HL-60 (cell line): Measurements from ENCODE around the gene OR2S2.

Experiments used
- DNase-seq, 2 experiments: peaks; one replicate each; pipeline ENCODE4 v3.0.0-alpha.2; 2010 to 2020; ENCODE audit warnings: low read depth in 1 of 2, low spot score in 1 of 2
- H3K27ac ChIP-seq: fragments of 250-450 bp; sonication (Bioruptor Pico); replicated peaks from 2 replicates; pipeline ENCODE4 v1.5.1; 2020; ENCODE audit warnings: mild to moderate bottlenecking, moderate library complexity
- H3K27me3 ChIP-seq: fragments of 250-450 bp; sonication (Bioruptor Pico); 2 replicates; pipeline ENCODE4 v1.5.1; 2021; ENCODE audit warnings: mild to moderate bottlenecking, moderate library complexity; ENCODE audit not compliant: insufficient read depth, poor library complexity, severe bottlenecking
- H3K4me3 ChIP-seq: replicated peaks from 2 replicates; pipeline ENCODE4 v1.5.1; 2011; ENCODE audit warnings: mild to moderate bottlenecking, control low read depth, low read length; ENCODE audit not compliant: insufficient read depth
- GABPA ChIP-seq: IDR thresholded peaks from 2 replicates; pipeline ENCODE4 v1.6.1; 2012; ENCODE audit warnings: low read depth
- POLR2AphosphoS5 ChIP-seq: IDR thresholded peaks from 2 replicates; pipeline ENCODE4 v1.6.1; 2012; ENCODE audit warnings: low read depth
- SPI1 ChIP-seq: IDR thresholded peaks from 2 replicates; pipeline ENCODE4 v1.6.1; 2012; ENCODE audit warnings: low read depth, mild to moderate bottlenecking, borderline replicate concordance
- TF ChIP-seq, protein P1 (sequence below): IDR thresholded peaks from one replicate; pipeline ENCODE4 v1.5.1; 2011; ENCODE audit warnings: low read length, control low read depth, inconsistent platforms; ENCODE audit not compliant: insufficient read depth
- TF ChIP-seq, protein P2 (sequence below): IDR thresholded peaks from 2 replicates; pipeline ENCODE4 v1.6.1; 2012; ENCODE audit warnings: low read depth; ENCODE audit not compliant: insufficient replicate concordance

Gene OR2S2

DNA sequence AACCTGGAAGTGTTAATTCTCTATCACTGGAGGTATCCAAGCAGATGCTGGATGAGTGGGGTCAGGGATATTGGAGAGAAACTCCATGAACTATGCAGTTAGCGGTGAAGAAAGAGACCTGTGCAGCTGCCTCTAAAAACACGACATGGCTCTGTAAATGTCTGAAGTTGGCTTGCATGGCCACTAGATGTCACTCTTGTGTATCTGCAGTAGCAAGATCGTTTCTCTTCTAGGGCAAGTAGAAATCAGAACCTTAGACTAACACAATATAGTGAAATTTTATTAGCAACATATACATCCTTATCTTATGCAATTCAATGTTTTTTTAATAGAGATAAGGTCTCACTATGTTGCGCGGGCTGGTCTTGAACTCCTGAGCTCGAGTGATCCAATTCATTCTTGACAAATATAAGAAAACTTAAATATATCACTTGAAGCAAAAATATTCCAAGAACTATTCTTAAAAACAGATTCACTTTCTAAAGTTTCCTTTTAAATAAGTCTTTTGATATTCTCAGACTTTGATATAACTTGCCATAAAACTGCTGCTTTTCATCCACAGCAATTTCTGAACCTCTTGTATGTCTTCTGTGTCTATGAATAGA, 2.9 kb downstream of the OR2S2 start:
- H3K27ac ChIP-seq, result no peak overlapping the region
- DNase-seq, result peak; percentile 21 to 48
- TF ChIP-seq SPI1, result no peak
- TF ChIP-seq, protein P1, sequence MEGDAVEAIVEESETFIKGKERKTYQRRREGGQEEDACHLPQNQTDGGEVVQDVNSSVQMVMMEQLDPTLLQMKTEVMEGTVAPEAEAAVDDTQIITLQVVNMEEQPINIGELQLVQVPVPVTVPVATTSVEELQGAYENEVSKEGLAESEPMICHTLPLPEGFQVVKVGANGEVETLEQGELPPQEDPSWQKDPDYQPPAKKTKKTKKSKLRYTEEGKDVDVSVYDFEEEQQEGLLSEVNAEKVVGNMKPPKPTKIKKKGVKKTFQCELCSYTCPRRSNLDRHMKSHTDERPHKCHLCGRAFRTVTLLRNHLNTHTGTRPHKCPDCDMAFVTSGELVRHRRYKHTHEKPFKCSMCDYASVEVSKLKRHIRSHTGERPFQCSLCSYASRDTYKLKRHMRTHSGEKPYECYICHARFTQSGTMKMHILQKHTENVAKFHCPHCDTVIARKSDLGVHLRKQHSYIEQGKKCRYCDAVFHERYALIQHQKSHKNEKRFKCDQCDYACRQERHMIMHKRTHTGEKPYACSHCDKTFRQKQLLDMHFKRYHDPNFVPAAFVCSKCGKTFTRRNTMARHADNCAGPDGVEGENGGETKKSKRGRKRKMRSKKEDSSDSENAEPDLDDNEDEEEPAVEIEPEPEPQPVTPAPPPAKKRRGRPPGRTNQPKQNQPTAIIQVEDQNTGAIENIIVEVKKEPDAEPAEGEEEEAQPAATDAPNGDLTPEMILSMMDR, result peak; percentile 70
- TF ChIP-seq, protein P2, sequence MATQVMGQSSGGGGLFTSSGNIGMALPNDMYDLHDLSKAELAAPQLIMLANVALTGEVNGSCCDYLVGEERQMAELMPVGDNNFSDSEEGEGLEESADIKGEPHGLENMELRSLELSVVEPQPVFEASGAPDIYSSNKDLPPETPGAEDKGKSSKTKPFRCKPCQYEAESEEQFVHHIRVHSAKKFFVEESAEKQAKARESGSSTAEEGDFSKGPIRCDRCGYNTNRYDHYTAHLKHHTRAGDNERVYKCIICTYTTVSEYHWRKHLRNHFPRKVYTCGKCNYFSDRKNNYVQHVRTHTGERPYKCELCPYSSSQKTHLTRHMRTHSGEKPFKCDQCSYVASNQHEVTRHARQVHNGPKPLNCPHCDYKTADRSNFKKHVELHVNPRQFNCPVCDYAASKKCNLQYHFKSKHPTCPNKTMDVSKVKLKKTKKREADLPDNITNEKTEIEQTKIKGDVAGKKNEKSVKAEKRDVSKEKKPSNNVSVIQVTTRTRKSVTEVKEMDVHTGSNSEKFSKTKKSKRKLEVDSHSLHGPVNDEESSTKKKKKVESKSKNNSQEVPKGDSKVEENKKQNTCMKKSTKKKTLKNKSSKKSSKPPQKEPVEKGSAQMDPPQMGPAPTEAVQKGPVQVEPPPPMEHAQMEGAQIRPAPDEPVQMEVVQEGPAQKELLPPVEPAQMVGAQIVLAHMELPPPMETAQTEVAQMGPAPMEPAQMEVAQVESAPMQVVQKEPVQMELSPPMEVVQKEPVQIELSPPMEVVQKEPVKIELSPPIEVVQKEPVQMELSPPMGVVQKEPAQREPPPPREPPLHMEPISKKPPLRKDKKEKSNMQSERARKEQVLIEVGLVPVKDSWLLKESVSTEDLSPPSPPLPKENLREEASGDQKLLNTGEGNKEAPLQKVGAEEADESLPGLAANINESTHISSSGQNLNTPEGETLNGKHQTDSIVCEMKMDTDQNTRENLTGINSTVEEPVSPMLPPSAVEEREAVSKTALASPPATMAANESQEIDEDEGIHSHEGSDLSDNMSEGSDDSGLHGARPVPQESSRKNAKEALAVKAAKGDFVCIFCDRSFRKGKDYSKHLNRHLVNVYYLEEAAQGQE, result no peak
- no peak overlapping the region for H3K4me3 ChIP-seq
- peaks cover 2% of the 10 kb centered on the region for H3K27me3 ChIP-seq

DNA sequence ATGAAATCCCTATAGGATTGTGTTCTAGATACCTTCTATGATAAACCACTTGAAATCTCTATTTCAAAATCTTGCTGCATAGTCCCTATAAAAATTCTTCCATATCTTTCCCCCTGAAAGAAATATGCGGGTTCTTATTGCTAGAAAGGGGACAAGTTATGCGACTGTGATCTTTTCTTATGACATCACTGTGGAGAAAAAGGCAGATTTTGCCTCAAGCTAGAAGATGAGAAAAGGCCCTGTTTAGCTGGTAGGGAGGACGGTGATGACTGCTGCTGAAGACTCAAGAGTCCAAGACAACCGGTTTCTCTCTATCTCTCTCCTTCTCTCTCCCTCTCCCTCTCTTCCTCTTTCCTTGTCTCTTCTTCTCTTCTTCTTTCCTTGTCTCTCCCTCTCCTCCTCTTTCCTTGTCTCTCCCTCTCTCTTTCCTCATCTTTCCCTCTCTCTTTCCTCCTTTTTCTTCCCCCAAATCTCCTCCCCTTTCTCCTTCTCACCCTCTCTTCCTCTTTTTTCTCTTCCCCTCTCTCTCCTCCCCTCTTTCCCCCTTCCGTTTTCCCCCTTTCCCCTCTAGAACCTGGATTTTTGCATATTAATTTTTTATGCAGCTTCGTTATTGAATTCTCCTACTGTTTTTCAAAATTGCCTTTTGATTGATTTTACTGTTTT, 5.3 kb downstream of the OR2S2 start:
- H3K27me3 ChIP-seq, result peaks cover 2% of the 10 kb centered on the region
- DNase-seq, result no peak
- no peak overlapping the region for H3K4me3 ChIP-seq
- no peak for TF ChIP-seq POLR2AphosphoS5
- TF ChIP-seq GABPA, result no peak
- TF ChIP-seq, protein P2, result no peak
- TF ChIP-seq SPI1, result no peak
- TF ChIP-seq, protein P1, result no peak
- H3K27ac ChIP-seq, result no peak overlapping the region

DNA sequence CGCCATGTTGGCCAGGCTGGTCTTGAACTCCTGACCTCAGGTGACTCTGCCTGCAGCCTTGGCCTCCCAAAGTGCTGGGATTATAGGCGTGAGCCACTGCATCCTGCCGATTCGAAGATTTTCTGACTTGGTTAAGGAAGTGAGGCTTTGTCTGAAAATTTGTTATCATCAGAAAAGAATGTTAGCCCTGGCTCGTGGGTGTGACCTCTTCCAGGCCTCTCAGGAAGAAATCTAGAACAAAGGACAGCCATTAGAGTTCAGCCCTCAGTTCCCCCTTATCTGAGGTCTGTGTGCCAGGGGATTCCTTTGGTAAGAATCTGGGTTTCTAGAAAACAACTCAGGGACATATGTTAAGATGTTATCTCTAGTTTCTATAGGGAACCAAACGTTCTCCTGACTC, 6.2 kb downstream of the OR2S2 start:
- Histone ChIP-seq H3K27ac (no peak overlapping the region), H3K27me3 (peaks cover 2% of the 10 kb centered on the region), H3K4me3 (no peak overlapping the region)
- no peak for DNase-seq
- TF ChIP-seq, protein P2, result no peak
- TF ChIP-seq POLR2AphosphoS5, result no peak
- no peak for TF ChIP-seq GABPA
- TF ChIP-seq, protein P1, result no peak
- no peak for TF ChIP-seq SPI1
